HFF-Myc (cell line): Measurements from ENCODE around the gene SLIT3.

Experiments used
- DNase-seq: peaks from one replicate; pipeline ENCODE4 v3.0.0-alpha.2; 2011; ENCODE audit warnings: low read depth; ENCODE audit errors: extremely low read depth
- H3K4me3 ChIP-seq: replicated peaks from 2 replicates; pipeline ENCODE4 v1.5.1; 2011; ENCODE audit warnings: low read depth, mild to moderate bottlenecking, control low read depth, low read length
- CTCF ChIP-seq: IDR thresholded peaks from 2 replicates; pipeline ENCODE4 v1.5.1; 2012; ENCODE audit warnings: mild to moderate bottlenecking, low read depth, low read length, control low read depth; ENCODE audit errors: missing control alignments

Gene SLIT3

GRCh38 chr5:169178274-169178673 is 122.7 kb downstream of the SLIT3 start:
- no peak overlapping the region for H3K4me3 ChIP-seq
- no peak for TF ChIP-seq CTCF
- DNase-seq = no peak

GRCh38 chr5:169176709-169177694 is 123.9 kb downstream of the SLIT3 start:
- DNase-seq = no peak
- TF ChIP-seq CTCF = no peak
- no peak overlapping the region for H3K4me3 ChIP-seq

DNA sequence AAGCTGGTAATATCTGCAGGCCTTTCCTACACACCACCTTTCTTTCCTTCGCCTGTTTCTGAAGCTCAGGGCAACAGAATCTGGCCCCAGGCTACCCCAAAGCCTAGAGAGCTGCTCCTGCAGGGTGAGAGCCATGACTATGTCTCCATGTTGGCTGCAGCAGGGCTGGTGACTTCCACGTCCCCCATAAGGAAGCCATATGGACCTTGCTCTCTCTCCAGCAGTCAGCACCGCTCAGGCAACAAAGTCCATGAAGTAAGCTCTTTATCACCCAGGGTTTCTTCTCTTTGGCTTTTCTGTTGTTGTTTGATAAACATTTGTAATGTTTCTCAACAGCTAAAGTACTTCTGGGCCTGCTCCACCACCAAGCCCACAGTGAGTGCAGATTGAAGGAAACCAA is 125.2 kb downstream of the SLIT3 start:
- H3K4me3 ChIP-seq = no peak overlapping the region
- DNase-seq = no peak
- no peak for TF ChIP-seq CTCF

DNA sequence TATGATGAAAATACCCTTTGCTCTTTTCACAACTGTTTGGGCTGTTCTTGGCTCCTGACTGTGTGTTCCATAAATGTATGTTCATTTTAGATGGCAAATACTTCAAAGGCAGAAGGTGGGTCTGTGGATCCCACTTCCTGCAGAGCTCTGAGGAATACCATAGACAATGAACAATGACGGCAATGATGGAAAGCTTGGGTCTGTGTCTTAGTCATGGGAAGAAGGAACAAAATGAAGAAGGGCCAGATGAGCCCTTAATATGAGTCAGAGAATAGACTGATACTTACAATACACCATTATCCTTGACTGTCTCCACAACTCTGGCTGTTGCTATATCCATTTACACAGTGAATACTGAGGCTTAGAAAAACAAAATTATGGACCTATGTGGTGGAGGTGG is 126.0 kb downstream of the SLIT3 start:
- H3K4me3 ChIP-seq = no peak overlapping the region
- no peak for TF ChIP-seq CTCF
- no peak for DNase-seq

DNA sequence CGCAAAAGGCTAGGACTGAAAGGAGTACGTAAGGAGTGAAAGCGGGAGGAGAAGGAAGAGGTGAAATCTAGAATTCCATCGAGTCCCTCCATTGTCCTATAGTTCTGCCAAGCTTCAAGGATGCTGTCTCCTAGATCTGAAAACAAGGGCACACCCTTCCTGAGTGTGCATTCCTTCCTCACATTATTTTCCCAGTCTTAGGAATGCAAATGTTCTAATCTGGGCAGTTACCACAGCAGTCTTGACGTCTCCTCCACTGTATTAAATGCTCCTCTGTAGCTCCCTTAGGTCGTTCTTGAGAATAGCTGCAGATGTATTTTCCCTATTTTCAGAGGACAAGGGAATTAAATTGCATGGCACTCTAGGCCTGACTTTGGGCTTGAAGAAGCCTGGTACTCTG is 127.6 kb downstream of the SLIT3 start:
- TF ChIP-seq CTCF = no peak
- DNase-seq = no peak
- H3K4me3 ChIP-seq = no peak overlapping the region

GRCh38 chr5:169171515-169171914 is 129.4 kb downstream of the SLIT3 start:
- TF ChIP-seq CTCF = no peak
- DNase-seq = no peak
- no peak overlapping the region for H3K4me3 ChIP-seq
